ENCODE data around the gene ZNF837.
"Not testable (repeated sequence)": the region's sequence is repeated elsewhere in the genome, so short reads cannot be mapped to it uniquely, and the experiment has no call there.

The ZNF837 gene

GRCh38 chr19:58396691-58397532, 16.1 kb upstream of the ZNF837 start:
- no peak for DNase-seq (ENCODE audit: low read depth in 2 of 2)

DNA sequence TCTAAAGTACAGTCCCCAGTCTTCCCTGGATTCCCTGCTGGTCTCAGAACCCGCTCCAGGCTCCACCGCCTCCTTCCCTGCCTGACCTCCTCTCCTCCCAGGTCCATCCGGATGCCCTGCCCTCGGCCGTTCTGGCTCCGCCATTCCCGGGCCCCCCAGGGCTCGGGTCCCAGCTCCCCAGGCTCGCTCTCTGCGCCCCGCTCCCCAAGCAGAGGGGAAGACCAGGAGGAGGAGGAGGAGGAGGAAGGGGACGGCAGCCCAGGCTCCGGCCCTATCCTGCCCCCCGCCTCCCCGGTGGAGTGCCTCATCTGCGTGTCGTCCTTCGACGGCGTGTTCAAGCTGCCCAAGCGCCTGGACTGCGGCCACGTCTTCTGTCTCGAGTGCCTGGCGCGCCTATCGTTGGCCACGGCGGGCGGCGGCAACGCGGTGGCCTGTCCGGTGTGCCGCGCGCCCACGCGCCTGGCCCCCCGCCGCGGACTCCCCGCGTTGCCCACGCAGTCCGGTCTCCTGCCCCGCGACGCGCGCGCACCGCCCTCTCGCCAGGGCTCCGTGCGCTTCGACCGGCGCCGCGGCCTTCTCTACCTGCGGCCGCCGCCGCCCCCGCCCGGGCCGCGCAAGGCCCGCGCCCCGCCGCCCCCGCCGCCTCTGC, 15.3 kb upstream of the ZNF837 start:
- DNase-seq (ENCODE audit: low read depth in 2 of 2) = no peak

DNA sequence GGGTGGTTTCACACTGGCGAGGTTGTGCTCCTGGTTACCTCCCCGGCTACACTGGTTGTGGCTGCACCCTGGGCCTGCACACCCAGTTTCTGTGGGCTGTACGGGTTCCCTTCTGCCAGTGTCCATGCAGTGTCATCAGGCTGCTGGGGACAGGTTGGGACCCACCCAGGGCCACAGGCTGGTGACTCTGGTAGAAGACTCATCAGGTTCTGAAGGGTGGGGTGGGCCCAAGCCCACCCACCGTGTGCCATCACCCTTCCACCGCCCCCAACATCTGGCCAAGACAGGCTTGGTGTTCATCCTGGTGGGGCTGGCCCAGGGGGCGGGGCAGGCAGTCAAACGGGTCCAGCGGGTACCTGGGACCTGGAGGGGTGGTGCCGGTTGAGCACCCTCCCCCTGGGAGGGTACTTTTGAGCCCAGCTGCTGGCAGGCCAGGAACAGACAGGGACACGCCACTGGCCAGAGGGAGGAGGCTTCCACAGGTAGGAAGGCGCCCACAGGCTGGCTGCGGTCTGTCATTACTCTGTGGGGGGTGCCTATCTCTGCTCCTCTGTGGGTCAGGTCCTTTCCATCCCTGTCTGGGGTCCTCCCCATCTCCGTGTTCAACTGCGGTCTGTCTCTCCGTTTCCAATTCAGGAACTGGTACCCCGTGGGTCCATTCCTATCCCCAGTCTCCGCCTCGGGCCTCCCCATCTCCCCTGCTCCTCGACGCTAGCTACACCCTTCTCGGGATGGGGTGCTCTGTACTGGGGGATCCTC, 14.6 kb upstream of the ZNF837 start, which contains the start of gene RNF225:
TSS of gene RNF225 (plus strand) at position 437 of the 759 bp plus-strand sequence. CDS start 434 bp downstream, outside the sequence.
- no peak for DNase-seq (ENCODE audit: low read depth in 2 of 2)

GRCh38 chr19:58394821-58395219, 14.0 kb upstream of the ZNF837 start:
- no peak for DNase-seq (ENCODE audit: low read depth in 2 of 2)

DNA sequence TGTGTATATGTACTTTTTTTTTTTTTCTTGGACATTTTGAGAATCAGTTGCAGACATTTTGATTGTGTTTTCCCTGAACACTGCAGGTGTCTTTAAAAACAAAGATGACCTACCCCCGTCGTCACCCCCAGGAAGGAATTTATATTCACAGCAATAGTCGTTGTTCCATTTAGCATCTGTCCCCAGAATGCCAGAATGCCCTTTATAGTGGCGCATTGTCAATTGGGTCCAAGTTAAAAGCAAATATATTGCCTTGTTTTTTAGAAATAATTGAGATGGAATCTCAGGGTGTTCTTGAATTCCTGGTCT, 12.8 kb upstream of the ZNF837 start:
- no peak for DNase-seq (ENCODE audit: low read depth in 2 of 2)

DNA sequence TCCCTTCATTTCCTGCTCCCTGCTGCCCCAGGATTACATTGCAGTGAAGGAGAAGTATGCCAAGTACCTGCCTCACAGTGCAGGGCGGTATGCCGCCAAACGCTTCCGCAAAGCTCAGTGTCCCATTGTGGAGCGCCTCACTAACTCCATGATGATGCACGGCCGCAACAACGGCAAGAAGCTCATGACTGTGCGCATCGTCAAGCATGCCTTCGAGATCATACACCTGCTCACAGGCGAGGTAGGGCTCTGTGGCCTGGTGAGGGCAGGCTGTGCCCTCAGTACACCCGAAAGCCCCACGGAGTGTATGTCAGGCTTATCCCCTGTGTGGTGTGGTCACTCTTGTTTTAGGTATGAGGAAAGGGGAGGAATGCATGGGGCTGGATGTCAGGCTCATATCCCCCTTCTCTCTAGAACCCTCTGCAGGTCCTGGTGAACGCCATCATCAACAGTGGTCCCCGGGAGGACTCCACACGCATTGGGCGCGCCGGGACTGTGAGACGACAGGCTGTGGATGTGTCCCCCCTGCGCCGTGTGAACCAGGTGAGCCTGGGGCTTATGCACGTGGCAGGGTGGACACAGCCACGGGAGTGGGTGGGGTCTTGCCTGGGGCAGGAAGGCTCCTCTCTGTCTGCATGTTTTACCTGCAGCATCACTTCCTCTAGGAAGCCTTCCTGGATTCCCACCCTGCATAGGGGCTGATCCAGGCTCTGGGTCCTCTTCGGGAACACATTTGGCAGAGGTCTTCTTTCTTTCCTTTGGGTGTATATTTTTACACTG, 12.3 kb upstream of the ZNF837 start:
- no peak for DNase-seq (ENCODE audit: low read depth in 2 of 2)

- DNase-seq (ENCODE audit: low read depth in 2 of 2) = no peak
Observed at GRCh38 chr19:58388175-58388526, 7.3 kb upstream of the ZNF837 start.

DNA sequence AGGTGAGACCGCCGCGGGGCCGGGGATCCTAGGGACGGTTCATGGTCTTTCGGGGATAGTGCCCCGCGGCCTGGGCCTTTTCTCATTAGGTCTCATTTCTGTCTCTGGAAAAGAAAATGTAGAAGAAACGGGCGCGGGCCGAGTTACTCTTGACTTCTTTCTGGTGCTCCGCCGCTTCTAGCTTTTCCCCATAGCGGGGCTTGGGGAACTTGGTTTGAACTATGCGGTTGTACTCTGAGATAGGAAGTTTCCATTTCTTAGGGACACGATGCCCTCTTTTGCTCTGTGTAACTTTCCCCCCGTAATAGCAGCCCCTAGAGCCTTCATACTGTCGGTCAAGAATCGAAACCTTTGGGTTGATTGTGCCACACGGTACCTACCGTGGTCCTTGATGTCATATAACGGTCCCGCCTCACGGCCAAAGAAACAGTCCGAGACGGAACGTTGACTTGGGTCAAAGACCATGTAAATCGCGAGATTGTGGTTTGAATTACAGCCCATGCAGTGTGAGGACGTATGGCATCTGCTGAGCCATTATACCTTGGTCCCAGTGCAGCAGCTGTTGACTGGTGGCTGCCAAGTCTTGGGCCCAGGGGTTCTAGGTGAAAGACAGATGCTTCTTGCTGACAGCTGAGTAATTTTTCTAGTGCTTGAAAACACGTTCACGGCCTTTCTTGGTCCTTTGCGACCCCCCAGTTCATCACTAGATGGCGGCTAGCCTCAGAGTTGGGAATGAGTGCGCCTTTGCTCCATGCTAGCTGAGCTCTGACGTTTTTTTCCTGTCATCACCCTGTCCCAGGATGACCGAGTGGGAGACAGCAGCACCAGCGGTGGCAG, 6.7 kb upstream of the ZNF837 start:
- no peak for DNase-seq (ENCODE audit: low read depth in 2 of 2)

DNA sequence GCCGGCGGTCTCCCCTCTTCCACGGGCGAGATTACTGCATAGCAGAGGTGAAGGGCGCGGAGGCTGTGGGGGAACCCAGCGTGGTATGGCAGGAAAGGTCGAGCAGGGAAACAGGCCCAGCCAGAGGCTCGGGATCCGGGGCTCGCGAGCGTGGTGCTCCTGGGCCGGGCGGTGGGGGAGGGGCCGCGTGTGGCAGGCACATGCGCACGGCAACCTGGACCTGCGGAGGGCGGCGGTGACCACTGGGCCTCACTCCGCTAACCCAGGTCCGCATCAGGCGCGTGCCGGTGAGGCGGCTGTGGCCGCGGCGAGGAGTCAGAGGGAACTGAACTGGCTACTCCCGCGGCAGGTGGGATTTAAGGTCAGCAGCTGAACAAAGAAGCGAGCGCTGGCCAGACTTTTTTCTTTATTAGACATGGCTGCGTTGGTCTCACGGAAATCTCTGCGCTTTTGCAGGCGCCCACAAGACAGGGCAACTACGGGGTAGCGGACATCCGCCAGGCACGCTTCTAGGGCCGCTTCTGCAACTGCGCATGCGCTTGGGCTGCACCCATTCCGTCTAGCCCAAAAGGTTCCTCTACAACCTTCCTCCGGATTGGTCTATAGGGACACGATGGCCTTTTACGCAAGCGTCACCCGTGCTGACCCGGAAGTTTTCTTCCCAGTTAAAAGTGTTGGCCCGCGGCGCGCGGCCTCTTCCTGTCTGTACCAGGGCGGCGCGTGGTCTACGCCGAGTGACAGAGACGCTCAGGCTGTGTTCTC, 5.9 kb upstream of the ZNF837 start, which contains the start of gene RPS5:
TSS of gene RPS5 (plus strand) at position 694 of the 762 bp plus-strand sequence. CDS start 869 bp downstream, outside the sequence.
- peak; percentile 97 for DNase-seq (ENCODE audit: low read depth in 2 of 2)

- DNase-seq (ENCODE audit: low read depth in 2 of 2) = no peak
Observed at GRCh38 chr19:58385891-58386575, 5.2 kb upstream of the ZNF837 start.

GRCh38 chr19:58385313-58385890, 4.6 kb upstream of the ZNF837 start:
- no peak for DNase-seq (ENCODE audit: low read depth in 2 of 2)

- DNase-seq (ENCODE audit: low read depth in 2 of 2) = no peak
Observed at GRCh38 chr19:58382997-58383603, 2.3 kb upstream of the ZNF837 start.

- DNase-seq (ENCODE audit: low read depth in 2 of 2) = no peak
Observed at GRCh38 chr19:58381460-58382212, 806 bp upstream of the ZNF837 start.

DNA sequence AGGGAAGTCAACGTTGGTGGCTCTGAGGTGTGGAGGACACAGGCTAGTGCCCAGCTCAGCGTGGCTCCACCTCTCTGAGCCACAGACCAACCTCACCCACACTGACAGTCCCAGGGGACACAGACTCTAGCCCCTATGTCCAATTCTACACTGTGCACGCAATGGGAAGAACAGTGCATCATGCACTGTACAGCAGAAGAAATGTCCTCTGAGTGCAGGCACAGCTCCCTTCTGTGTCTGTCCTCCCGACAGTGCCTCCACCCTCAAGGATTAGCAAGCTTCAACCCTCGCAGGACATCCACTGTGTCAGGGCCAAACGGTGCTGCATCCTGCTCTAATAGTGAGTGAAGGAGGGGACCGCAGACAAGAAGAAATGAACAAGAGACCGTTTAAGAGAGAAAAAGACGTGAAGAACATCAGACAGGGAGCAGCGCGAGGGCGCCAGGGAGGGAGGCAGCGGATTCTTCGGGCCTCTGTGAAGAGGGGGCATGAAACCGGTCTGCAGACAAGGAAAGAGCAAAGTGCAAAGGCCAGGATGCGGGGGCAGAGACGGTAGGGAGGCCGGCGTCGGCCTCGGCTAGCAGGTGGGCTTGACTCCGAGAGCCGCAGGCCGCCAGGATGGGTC, 681 bp downstream of the ZNF837 start:
- no peak for DNase-seq (ENCODE audit: low read depth in 2 of 2)

DNA sequence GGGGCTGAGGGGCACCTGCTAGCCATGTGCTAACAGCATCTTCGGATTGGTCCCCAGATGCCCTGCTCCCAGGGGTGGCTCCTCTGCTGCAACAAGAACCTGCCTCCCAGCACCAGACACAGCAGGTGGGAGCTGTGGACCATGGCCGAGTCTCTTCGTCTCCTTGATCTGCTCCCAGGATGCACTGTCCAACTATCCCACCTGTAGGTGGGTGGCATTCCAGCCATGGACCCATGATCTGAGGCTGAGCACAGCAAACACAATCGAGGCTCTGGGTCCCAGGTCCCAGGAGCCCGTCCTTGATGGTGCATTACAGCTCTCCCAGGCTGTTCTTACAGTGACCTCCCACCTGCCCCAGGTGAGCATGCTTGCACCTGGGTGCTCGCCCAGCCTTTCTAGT, 1.6 kb downstream of the ZNF837 start:
- DNase-seq (ENCODE audit: low read depth in 2 of 2) = no peak

GRCh38 chr19:58376724-58377123, 4.1 kb downstream of the ZNF837 start:
- not testable (repeated sequence) for DNase-seq (ENCODE audit: low read depth in 2 of 2)

DNA sequence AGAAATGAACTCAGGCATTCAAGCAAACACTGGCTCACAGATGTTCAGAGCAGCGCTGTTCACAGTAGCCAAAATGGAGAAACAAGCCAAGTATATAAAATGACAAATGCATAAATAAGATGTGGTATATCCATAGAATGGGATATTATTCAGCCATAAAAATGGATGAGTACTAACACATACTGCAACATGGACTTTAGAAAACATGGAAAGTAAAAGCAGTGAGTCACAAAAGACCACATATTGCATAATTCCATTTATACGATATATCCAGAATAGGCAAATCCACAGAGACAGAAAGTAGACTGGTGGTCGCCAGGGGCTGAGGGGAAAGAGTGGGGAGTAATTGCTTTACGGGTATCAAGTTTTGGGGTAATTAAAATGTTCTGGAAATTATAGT, 6.6 kb downstream of the ZNF837 start:
- DNase-seq (ENCODE audit: low read depth in 2 of 2) = no peak
